GM08714 (cell line): Measurements from ENCODE around the gene STAT6.

Experiments used
- H3K4me3 ChIP-seq: fragments of 200-500 bp; sonication (Bioruptor generic); 2 replicates; pipeline ENCODE4 v1.5.1; 2014; ENCODE audit warnings: mild to moderate bottlenecking, low read length, inconsistent platforms
- ZNF274 ChIP-seq: IDR thresholded peaks from 2 replicates; pipeline ENCODE4 v1.6.1; 2012; ENCODE audit warnings: mild to moderate bottlenecking, low read depth, low read length

STAT6 gene

GRCh38 chr12:57138526-57139272 lies 27.5 kb upstream of the STAT6 start:
- TF ChIP-seq ZNF274 = no peak
- no peak overlapping the region for H3K4me3 ChIP-seq

DNA sequence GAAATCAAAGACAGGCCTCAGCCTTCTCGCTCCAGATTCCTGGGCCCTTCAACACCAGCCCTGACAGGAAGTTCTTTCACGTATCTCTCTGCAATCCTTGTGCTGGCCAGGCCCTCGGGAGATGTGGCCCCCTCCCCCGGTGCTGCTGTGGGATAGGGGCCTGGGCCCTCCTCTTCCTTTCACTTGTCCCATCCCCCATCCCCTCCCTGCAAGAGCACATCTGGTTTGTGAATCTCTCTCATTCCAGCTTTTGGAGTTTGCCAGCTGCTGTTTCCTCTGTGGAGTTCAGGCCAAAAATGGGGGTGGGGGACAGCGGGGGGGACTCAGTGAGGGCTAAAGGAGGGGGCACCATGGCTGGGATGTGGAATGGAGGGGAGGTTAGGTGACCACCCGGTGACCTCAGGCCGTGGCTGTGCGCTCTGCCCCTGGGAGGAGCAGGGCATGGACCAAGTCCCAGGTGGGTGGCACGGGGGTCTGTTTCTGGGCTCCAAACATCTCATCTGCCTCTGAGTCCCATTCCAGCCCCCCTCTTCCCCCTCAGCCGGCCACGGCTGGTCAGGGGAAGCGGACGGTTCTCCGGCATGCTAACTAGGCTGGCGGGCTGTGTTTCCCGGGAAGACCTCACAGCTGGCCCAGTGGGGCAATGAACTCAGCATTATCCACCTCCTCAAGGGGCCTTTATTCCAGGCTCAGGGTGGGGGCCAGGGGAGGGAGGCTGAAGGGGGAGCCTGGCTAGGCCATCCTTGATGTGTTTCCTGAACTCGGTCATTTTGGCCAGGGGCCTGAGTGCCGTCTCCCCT lies 24.6 kb upstream of the STAT6 start:
- no peak overlapping the region for H3K4me3 ChIP-seq

DNA sequence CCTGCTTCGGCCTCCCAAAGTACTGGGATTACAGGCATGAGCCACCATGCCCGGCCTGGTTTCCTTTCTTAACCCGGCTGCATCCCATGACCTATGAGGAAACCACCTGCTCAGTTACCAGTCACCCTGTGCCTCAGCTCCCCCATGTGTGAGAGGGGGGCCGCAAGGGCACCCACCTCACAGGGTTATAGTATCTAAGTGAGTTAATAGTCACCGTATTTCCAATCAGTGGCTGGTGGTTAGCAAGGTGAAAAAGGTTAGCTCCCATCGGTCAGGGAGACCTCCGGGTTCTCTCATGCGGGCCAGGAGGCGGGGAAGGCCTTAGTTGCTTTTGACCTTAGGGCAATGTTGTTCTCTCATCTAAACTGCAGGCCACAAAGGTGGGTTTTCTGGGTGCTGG lies 23.8 kb upstream of the STAT6 start:
- H3K4me3 ChIP-seq = no peak overlapping the region
- TF ChIP-seq ZNF274 = no peak

More for the DNA sequence above, 24.6 kb upstream of the STAT6 start:
- TF ChIP-seq ZNF274 = no peak

DNA sequence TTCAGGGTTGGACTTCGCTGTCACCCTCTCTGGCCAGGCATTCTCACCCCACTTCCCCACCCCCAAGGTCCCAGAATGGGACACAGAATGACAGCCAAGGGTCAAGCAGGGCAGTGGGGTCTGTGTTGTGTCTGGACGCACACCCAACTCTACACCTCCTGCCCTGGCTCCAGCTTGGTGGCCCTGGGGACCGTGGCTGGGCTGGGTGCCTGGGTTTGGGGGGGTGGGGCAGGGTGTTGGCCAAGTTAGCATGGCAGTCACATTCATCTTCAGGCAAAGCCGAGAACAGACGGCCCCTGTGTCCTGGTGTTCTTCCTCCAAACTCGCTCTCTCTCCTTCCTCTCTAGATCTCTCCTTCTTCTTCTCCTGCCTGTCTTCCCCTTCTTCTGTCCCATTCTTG lies 22.8 kb upstream of the STAT6 start:
- H3K4me3 ChIP-seq = no peak overlapping the region
- no peak for TF ChIP-seq ZNF274

DNA sequence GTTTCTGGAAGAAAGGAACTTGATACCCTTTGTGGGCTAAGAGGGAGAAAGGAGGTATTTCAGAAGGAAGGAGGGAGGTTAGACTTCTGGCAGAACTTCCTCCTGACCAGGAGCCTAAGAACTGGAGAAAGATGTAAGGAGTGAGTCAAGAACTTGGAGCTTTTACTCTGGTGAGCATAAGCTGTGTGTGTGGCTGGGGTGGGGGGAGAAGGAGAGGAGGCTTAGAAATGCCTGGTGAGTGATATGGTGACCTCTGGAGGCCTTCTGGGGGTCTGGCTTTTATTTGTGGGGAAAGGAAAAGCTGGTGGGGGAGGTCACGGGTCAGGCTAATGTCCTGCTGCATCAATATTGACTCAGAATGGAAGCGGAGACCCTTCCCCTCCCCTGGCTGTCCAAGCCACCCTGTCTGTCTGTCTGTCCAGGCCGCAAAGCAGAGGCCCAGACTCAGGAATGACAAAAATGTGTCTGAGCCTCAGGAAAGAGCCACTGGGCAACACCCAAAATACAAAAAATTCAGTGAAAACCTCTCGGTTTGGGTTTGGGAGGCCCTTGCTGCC lies 21.9 kb upstream of the STAT6 start:
- no peak for TF ChIP-seq ZNF274
- H3K4me3 ChIP-seq = no peak overlapping the region

GRCh38 chr12:57131896-57132744 lies 21.0 kb upstream of the STAT6 start:
- no peak overlapping the region for H3K4me3 ChIP-seq
- no peak for TF ChIP-seq ZNF274

GRCh38 chr12:57130941-57131340 lies 19.8 kb upstream of the STAT6 start:
- no peak for TF ChIP-seq ZNF274
- H3K4me3 ChIP-seq = no peak overlapping the region

GRCh38 chr12:57129889-57130288 lies 18.7 kb upstream of the STAT6 start:
- H3K4me3 ChIP-seq = no peak overlapping the region
- TF ChIP-seq ZNF274 = no peak

DNA sequence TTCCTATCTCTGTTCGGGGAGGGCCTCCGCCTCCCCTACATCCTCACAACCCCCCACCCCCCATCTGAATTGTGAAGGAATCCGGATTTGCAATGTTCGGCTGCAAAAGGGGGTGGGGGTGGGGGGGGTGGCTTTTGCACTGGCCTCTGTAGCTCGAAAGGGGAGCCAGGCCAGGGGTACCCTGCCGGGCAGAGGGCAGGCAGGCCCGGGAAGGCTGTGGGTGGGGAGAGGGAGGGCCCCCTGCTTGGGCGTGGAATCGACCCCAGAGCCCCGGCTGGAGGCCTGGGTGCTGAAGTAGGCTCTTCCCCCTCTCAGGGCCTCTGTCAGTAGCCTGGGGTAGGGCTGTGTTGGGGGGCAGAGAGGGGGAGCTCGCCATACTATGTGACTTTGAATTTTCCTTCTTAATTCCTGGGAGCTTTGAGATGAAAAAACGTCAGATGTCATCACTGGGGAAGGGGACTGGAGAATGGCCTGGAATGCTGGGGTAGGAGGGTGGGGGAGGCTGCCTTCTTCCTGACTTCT lies 18.2 kb upstream of the STAT6 start:
- no peak for TF ChIP-seq ZNF274
- H3K4me3 ChIP-seq = no peak overlapping the region

- H3K4me3 ChIP-seq = peak overlapping the region; percentile 75; the same call in 1 of the 2 replicates
- TF ChIP-seq ZNF274 = no peak
Observed at GRCh38 chr12:57128519-57129247, 17.5 kb upstream of the STAT6 start.

DNA sequence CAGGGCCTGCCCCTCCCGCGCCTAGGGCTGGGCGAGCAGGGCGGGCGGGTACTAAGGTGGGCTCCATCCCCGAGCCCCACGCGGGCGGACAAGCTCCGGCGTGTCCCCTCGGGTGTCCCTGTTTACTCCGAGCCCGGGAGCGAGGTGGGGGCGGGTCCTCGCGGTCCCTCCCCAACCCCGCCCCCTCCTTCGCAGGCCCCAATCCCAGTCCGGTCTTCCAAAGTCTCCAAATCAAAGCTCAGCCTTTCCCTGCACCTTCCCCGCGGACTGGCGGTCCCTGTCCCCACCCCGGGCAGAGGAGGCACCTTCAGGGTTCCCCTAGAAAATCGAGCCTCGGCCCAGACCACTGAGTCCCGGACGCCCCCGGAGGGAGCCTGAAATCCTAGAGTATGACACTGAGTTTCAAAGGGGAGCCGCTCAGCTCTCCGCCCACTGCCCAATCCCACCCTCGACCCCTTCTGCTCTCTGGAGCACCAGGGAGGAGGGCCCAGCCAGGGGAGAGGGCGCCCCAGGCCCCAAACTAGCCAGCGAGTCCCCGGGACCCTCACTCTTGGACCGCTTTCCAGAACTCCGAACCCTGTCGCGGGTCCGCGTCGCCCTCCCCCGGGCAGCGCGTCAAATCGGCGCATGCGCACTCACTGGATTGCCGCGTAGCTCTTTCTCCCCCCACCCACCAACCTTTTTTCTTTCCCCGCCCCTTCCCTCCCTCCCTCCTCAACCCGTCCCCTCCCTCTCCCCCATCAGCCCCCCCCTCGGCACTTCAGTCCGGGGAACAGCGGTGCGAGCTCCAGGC lies 16.8 kb upstream of the STAT6 start, which contains the start of gene LRP1:
Gene LRP1, plus strand, starts transcription at position 758 of the 793 bp plus-strand sequence. CDS start 482 bp downstream, outside the sequence.
- TF ChIP-seq ZNF274 = no peak
- peak within 1 kb of the TSS; percentile 75 for H3K4me3 ChIP-seq

DNA sequence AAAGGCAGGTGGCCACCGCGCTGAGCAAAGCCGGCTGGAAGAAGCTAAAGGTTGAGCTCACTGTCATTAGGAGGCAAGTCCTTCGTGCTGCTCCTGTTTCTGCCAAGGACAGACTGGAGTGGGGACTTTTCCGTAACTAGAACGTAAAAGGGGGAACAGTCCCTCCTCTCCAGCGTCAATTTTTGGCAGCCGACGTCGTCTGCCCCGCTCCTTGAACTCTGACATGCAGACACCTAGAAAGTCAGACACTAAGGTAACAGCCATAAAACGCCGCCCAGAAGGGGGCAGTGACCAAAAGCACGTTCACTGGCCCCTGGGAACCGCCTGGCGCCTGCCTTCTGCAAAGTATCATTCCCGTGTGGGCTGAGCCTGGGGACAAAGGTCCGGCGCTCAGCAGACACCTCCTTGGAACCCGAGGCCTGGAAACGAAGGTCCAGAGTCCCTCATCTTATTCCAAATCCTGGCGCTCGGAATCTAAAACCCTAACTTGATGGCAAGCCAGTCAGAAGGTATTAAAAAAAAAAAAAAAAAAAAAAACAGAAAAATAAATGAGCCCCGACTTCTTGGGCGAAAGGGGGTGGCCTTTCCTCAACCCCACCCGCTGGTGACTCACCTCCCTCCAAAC lies 16.1 kb upstream of the STAT6 start:
- TF ChIP-seq ZNF274 = no peak
- peak overlapping the region; percentile 75 for H3K4me3 ChIP-seq
